Measurements from ENCODE around the gene ZNF491.
A peak's percentile ranks its signal among the peaks of the same experiment; 100 is the strongest.

ZNF491 gene

GRCh38 chr19:11783767-11784166, 14.6 kb upstream of the ZNF491 start:
- no peak for TF ChIP-seq CTCF (IDR thresholded peaks at IDR 0.05; ENCODE audit: extremely low read depth, missing control alignments)
- no peak for DNase-seq (ENCODE audit: low spot score)

- no peak for TF ChIP-seq CTCF (IDR thresholded peaks at IDR 0.05; ENCODE audit: extremely low read depth, missing control alignments)
- DNase-seq (ENCODE audit: low spot score), result no peak
These were observed 14.0 kb upstream of the ZNF491 start for GRCh38 chr19:11784356-11784755.

- TF ChIP-seq CTCF (IDR thresholded peaks at IDR 0.05; ENCODE audit: extremely low read depth, missing control alignments), result no peak
- no peak for DNase-seq (ENCODE audit: low spot score)
These were observed 10.8 kb upstream of the ZNF491 start for GRCh38 chr19:11787536-11787935.

- no peak for TF ChIP-seq CTCF (IDR thresholded peaks at IDR 0.05; ENCODE audit: extremely low read depth, missing control alignments)
- no peak for DNase-seq (ENCODE audit: low spot score)
These were observed 5.4 kb upstream of the ZNF491 start for GRCh38 chr19:11792942-11793341.

- peak; percentile 64 for TF ChIP-seq CTCF (IDR thresholded peaks at IDR 0.05; ENCODE audit: extremely low read depth, missing control alignments)
These were observed 832 bp upstream of the ZNF491 start for GRCh38 chr19:11797491-11797890.

GRCh38 chr19:11806354-11807098, 8.2 kb downstream of the ZNF491 start:
- no peak for TF ChIP-seq CTCF (IDR thresholded peaks at IDR 0.05; ENCODE audit: extremely low read depth, missing control alignments)
- no peak for DNase-seq (ENCODE audit: low spot score)

More at GRCh38 chr19:11797491-11797890, 832 bp upstream of the ZNF491 start:
- peak; percentile 89 for DNase-seq (ENCODE audit: low spot score)

- DNase-seq (ENCODE audit: low spot score), result no peak
- no peak for TF ChIP-seq CTCF (IDR thresholded peaks at IDR 0.05; ENCODE audit: extremely low read depth, missing control alignments)
These were observed 8.7 kb downstream of the ZNF491 start for GRCh38 chr19:11807099-11807380.
